NCI-H146 (cell line): ENCODE measurements around the gene TBPL1.
"Not testable (repeated sequence)": the region's sequence is repeated elsewhere in the genome, so short reads cannot be mapped to it uniquely, and the experiment has no call there.

Experiments used
- DNase-seq: peaks from one replicate; lab custom pipeline; 2025; lab: John Stamatoyannopoulos, UW

Gene TBPL1

GRCh38 chr6:133953634-133954415 lies 801 bp downstream of the TBPL1 start:
- peak; percentile 62 for DNase-seq

GRCh38 chr6:133954657-133955576 lies 1.9 kb downstream of the TBPL1 start:
- no peak for DNase-seq

GRCh38 chr6:133955582-133956415 lies 2.8 kb downstream of the TBPL1 start:
- no peak for DNase-seq

GRCh38 chr6:133956416-133957049 lies 3.5 kb downstream of the TBPL1 start:
- DNase-seq = peak; percentile 52

GRCh38 chr6:133957227-133957626 lies 4.2 kb downstream of the TBPL1 start:
- no peak for DNase-seq

- no peak for DNase-seq
Measured at GRCh38 chr6:133957780-133958242, 4.8 kb downstream of the TBPL1 start.

GRCh38 chr6:133958791-133959190 lies 5.8 kb downstream of the TBPL1 start:
- DNase-seq = no peak

GRCh38 chr6:133959667-133960368 lies 6.8 kb downstream of the TBPL1 start:
- DNase-seq = no peak

- no peak for DNase-seq
Measured at GRCh38 chr6:133961831-133962230, 8.8 kb downstream of the TBPL1 start.

- DNase-seq = no peak
Measured at GRCh38 chr6:133964052-133964451, 11.0 kb downstream of the TBPL1 start.

- no peak for DNase-seq
Measured at GRCh38 chr6:133964702-133965101, 11.7 kb downstream of the TBPL1 start.

GRCh38 chr6:133965817-133966360 lies 12.9 kb downstream of the TBPL1 start:
- no peak for DNase-seq

GRCh38 chr6:133966654-133967329 lies 13.8 kb downstream of the TBPL1 start:
- no peak for DNase-seq

- no peak for DNase-seq
Measured at GRCh38 chr6:133967347-133967746, 14.3 kb downstream of the TBPL1 start.

GRCh38 chr6:133967835-133968234 lies 14.8 kb downstream of the TBPL1 start:
- not testable (repeated sequence) for DNase-seq

- DNase-seq = no peak
Measured at GRCh38 chr6:133969285-133969920, 16.4 kb downstream of the TBPL1 start.

GRCh38 chr6:133969921-133970295 lies 16.9 kb downstream of the TBPL1 start:
- no peak for DNase-seq

- DNase-seq = no peak
Measured at GRCh38 chr6:133971861-133972260, 18.8 kb downstream of the TBPL1 start.

GRCh38 chr6:133972388-133972787 lies 19.4 kb downstream of the TBPL1 start:
- DNase-seq = no peak
